KMS-11 (cell line): ENCODE measurements around the gene ART5.

Source experiments
- H2AFZ ChIP-seq: fragments of 200-600 bp; sonication (generic); 2 replicates; pipeline ENCODE4 v1.6.1; 2016; ENCODE audit warnings: antibody characterized with exemption, mixed run types, low read depth
- H3K27ac ChIP-seq: fragments of 200-600 bp; sonication (generic); 2 replicates; pipeline ENCODE4 v1.6.1; 2016; ENCODE audit warnings: mild to moderate bottlenecking, mixed run types
- H3K27me3 ChIP-seq: fragments of 200-600 bp; sonication (generic); 2 replicates; pipeline ENCODE4 v1.6.1; 2017; ENCODE audit warnings: mild to moderate bottlenecking, low read depth, mixed run types, moderate library complexity; ENCODE audit not compliant: insufficient read depth
- H3K36me3 ChIP-seq: fragments of 200-600 bp; sonication (generic); 2 replicates; pipeline ENCODE4 v1.6.1; 2017; ENCODE audit warnings: mild to moderate bottlenecking, mixed run types; ENCODE audit not compliant: insufficient read depth
- H3K4me1 ChIP-seq: fragments of 200-600 bp; sonication (generic); 2 replicates; pipeline ENCODE4 v1.6.1; 2016; ENCODE audit warnings: mild to moderate bottlenecking, low read depth, mixed run types; ENCODE audit not compliant: poor library complexity, severe bottlenecking
- H3K4me2 ChIP-seq: fragments of 200-600 bp; sonication (generic); 2 replicates; pipeline ENCODE4 v1.7.0; 2016; ENCODE audit warnings: mild to moderate bottlenecking, mixed run types
- H3K4me3 ChIP-seq: fragments of 200-600 bp; sonication (generic); IDR thresholded peaks from 2 replicates; pipeline ENCODE4 v1.6.1; 2017; ENCODE audit warnings: low read depth, low read length, mixed read lengths; ENCODE audit not compliant: insufficient read depth
- H3K79me2 ChIP-seq: fragments of 200-600 bp; sonication (generic); 2 replicates; pipeline ENCODE4 v1.6.1; 2016; ENCODE audit warnings: low read depth, mixed run types; ENCODE audit not compliant: insufficient read depth
- H3K9ac ChIP-seq: fragments of 200-600 bp; sonication (generic); 2 replicates; pipeline ENCODE4 v1.6.1; 2016; ENCODE audit warnings: mild to moderate bottlenecking, mixed run types
- H4K20me1 ChIP-seq: fragments of 200-600 bp; sonication (generic); 2 replicates; pipeline ENCODE4 v1.6.1; 2016; ENCODE audit warnings: mild to moderate bottlenecking, mixed run types; ENCODE audit not compliant: insufficient read depth
- CTCF ChIP-seq: fragments of 200-600 bp; sonication (generic); conservative IDR thresholded peaks from 2 replicates; pipeline ENCODE4 v1.6.1; 2017; ENCODE audit warnings: low read depth, mild to moderate bottlenecking, antibody characterized with exemption, low read length, moderate library complexity, mixed read lengths

The ART5 gene

GRCh38 chr11:3641701-3642070 is at the start of gene ART5:
Gene ART5, minus strand, starts transcription at chr11:3641992. Its CDS starts 130 bp downstream, at chr11:3641862.
- Histone ChIP-seq H3K4me2 (peak within 1 kb of the TSS; percentile 95), H2AFZ (peak within 1 kb of the TSS; percentile 94), H3K4me3 (no peak within 1 kb of the TSS), H3K9ac (peak within 1 kb of the TSS; percentile 46; the same call in 1 of the 2 replicates), H3K27me3 (no peaks in the 10 kb centered on the region), H3K36me3 (no peaks in the 10 kb centered on the region), H3K4me1 (peaks cover 5% of the 10 kb centered on the region), H4K20me1 (no peaks in the 10 kb centered on the region), H3K27ac (no peak within 1 kb of the TSS), H3K79me2 (no peaks in the 10 kb centered on the region)
- TF ChIP-seq CTCF, result no peak

GRCh38 chr11:3686751-3687150 is 45.0 kb upstream of the ART5 start:
- Histone ChIP-seq H3K27me3 (no peaks in the 10 kb centered on the region), H3K9ac (no peak overlapping the region), H2AFZ (no peak overlapping the region), H3K4me3 (no peak overlapping the region), H3K36me3 (peaks cover 17% of the 10 kb centered on the region; the same call in 1 of the 2 replicates), H3K4me2 (no peak overlapping the region), H3K79me2 (no peaks in the 10 kb centered on the region), H3K4me1 (peaks cover 16% of the 10 kb centered on the region), H3K27ac (no peak overlapping the region), H4K20me1 (no peaks in the 10 kb centered on the region)
- no peak for TF ChIP-seq CTCF

- H2AFZ ChIP-seq, result no peak overlapping the region
- no peak overlapping the region for H3K9ac ChIP-seq
- no peaks in the 10 kb centered on the region for H4K20me1 ChIP-seq
- no peaks in the 10 kb centered on the region for H3K27me3 ChIP-seq
- no peak for TF ChIP-seq CTCF
- peaks cover 22% of the 10 kb centered on the region; the same call in 1 of the 2 replicates for H3K36me3 ChIP-seq
- H3K4me3 ChIP-seq, result no peak overlapping the region
- peaks cover 16% of the 10 kb centered on the region for H3K4me1 ChIP-seq
- no peak overlapping the region for H3K27ac ChIP-seq
- H3K4me2 ChIP-seq, result no peak overlapping the region
- no peaks in the 10 kb centered on the region for H3K79me2 ChIP-seq
Measured at GRCh38 chr11:3685923-3686322, 44.1 kb upstream of the ART5 start.

- Histone ChIP-seq H3K4me2 (no peak overlapping the region), H3K27ac (no peak overlapping the region), H3K4me3 (no peak overlapping the region), H3K79me2 (no peaks in the 10 kb centered on the region), H3K9ac (no peak overlapping the region), H3K36me3 (peaks cover 23% of the 10 kb centered on the region; the same call in 1 of the 2 replicates), H2AFZ (no peak overlapping the region), H3K27me3 (no peaks in the 10 kb centered on the region), H3K4me1 (peaks cover 16% of the 10 kb centered on the region), H4K20me1 (no peaks in the 10 kb centered on the region)
- TF ChIP-seq CTCF, result no peak
Measured at GRCh38 chr11:3684819-3685172, 43.0 kb upstream of the ART5 start.
